Endothelial cell of umbilical vein (primary cell): ENCODE data around the gene TRAF1. TPM values are rescaled to one million over a fixed set of nuclear protein-coding genes. Genes with fewer than 3 reads are reported as not detected.

Source experiments
- BruUV-seq: library from RNA; stranded (reverse); fragments of 400-500 nt; replicated peaks from 2 replicates; lab custom pipeline; 2021; lab: Mats Ljungman, UMichigan
- CTCF ChIA-PET: fragments of 300-600, 350-600 bp; sonication (Branson Sonifier 250); formaldehyde crosslinking; loops from one replicate; lab custom pipeline; 2021; ENCODE audit warnings: antibody characterized with exemption, inconsistent platforms; lab: Charles Lee
- POLR2A ChIA-PET: fragments of 300-600, 350-600 bp; sonication (Branson Sonifier 250); formaldehyde crosslinking; loops from one replicate; lab custom pipeline; 2021; ENCODE audit warnings: antibody characterized with exemption, inconsistent platforms; lab: Charles Lee
- DNase-seq: peaks from one replicate; pipeline ENCODE4 v3.0.0-alpha.2; 2011; ENCODE audit warnings: low read depth, low spot score
- FAIRE-seq: peaks from 2 replicates; lab custom pipeline; 2011; peaks lifted over from hg19 to GRCh38; lab: Jason Lieb, UNC
- H2AFZ ChIP-seq: 2 replicates; pipeline ENCODE4 v1.6.0; 2012; ENCODE audit warnings: low read depth, low read length, control low read depth, inconsistent platforms
- H3K27ac ChIP-seq: 2 replicates; pipeline ENCODE4 v1.5.1; 2011; ENCODE audit warnings: low read depth, mild to moderate bottlenecking, control low read depth, low read length, moderate library complexity; ENCODE audit not compliant: insufficient read depth
- H3K27me3 ChIP-seq, 2 experiments: 2 replicates each; pipeline versions ENCODE4 v1.6.0 to v1.6.1; 2011; ENCODE audit warnings: low read length in 2 of 2, mixed read lengths in 1 of 2; ENCODE audit not compliant: control insufficient read depth in 2 of 2, insufficient read depth in 2 of 2
- H3K36me3 ChIP-seq, 2 experiments: 2 replicates in 1 of 2; 3 replicates in 1 of 2; pipeline ENCODE4 v1.5.1; 2011; ENCODE audit warnings: low read length in 2 of 2, mild to moderate bottlenecking in 1 of 2, moderate library complexity in 1 of 2; ENCODE audit not compliant: control insufficient read depth in 2 of 2, insufficient read depth in 2 of 2; ENCODE audit errors: extremely low read depth in 1 of 2
- H3K4me1 ChIP-seq: 3 replicates; pipeline ENCODE4 v1.5.1; 2011; ENCODE audit warnings: mild to moderate bottlenecking, low read length; ENCODE audit not compliant: control insufficient read depth, insufficient read depth; ENCODE audit errors: extremely low read depth
- H3K4me2 ChIP-seq: 2 replicates; pipeline ENCODE4 v1.6.1; 2011; ENCODE audit warnings: low read length, control low read depth, mixed read lengths; ENCODE audit not compliant: insufficient read depth
- H3K4me3 ChIP-seq, 3 experiments: fragments of 200-600 bp in 1 of 3; sonication (generic), shearing (Covaris generic) in 1 of 3; replicated peaks in 1 of 3; 2 replicates each; pipeline ENCODE4 v1.5.1; 2011 to 2016; ENCODE audit warnings: control low read depth in 3 of 3, low read length in 3 of 3, mild to moderate bottlenecking in 2 of 3, inconsistent platforms in 1 of 3, low read depth in 1 of 3, moderate library complexity in 1 of 3; ENCODE audit not compliant: insufficient read depth in 1 of 3
- H3K79me2 ChIP-seq: 2 replicates; pipeline ENCODE4 v1.6.0; 2012; ENCODE audit warnings: low read length, inconsistent platforms; ENCODE audit not compliant: control insufficient read depth, insufficient read depth
- H3K9ac ChIP-seq: replicated peaks from 2 replicates; pipeline ENCODE3; 2011; ENCODE audit warnings: low read length, control low read depth; ENCODE audit not compliant: insufficient read depth; ENCODE audit errors: extremely low read depth
- H3K9me1 ChIP-seq: replicated peaks from 3 replicates; pipeline ENCODE4 v1.6.0; 2011; ENCODE audit warnings: mild to moderate bottlenecking, low read length; ENCODE audit not compliant: control insufficient read depth, insufficient read depth; ENCODE audit errors: extremely low read depth
- H3K9me3 ChIP-seq: replicated peaks from 2 replicates; pipeline ENCODE4 v1.5.1; 2012; ENCODE audit warnings: low read length, inconsistent platforms; ENCODE audit not compliant: control insufficient read depth, insufficient read depth
- H4K20me1 ChIP-seq: replicated peaks from 2 replicates; pipeline ENCODE3; 2011; ENCODE audit warnings: mild to moderate bottlenecking, low read length; ENCODE audit not compliant: control insufficient read depth, insufficient read depth; ENCODE audit errors: extremely low read depth
- CTCF ChIP-seq, 2 donors: IDR thresholded peaks; 1 replicate in 1 of 2; 2 replicates in 1 of 2; pipeline ENCODE4 v1.5.1; 2011; ENCODE audit warnings: low read length in 2 of 2, mild to moderate bottlenecking in 2 of 2, moderate library complexity in 2 of 2, control low read depth in 1 of 2, inconsistent platforms in 1 of 2, low read depth in 1 of 2; ENCODE audit not compliant: insufficient read depth in 1 of 2; ENCODE audit errors: extremely low read depth in 1 of 2
- EZH2 ChIP-seq: IDR thresholded peaks from 2 replicates; pipeline ENCODE4 v1.6.1; 2012; ENCODE audit warnings: borderline replicate concordance, low read depth, mild to moderate bottlenecking, moderate library complexity, low read length, inconsistent platforms; ENCODE audit not compliant: severe bottlenecking
- FOS ChIP-seq: IDR thresholded peaks from 2 replicates; pipeline ENCODE4 v1.6.1; 2011; ENCODE audit warnings: mild to moderate bottlenecking, low read length, moderate library complexity, borderline replicate concordance; ENCODE audit not compliant: insufficient read depth
- GATA2 ChIP-seq: IDR thresholded peaks from 2 replicates; pipeline ENCODE4 v1.7.0; 2011; ENCODE audit warnings: low read depth, mild to moderate bottlenecking, moderate library complexity, mixed read lengths, low read length; ENCODE audit not compliant: insufficient read length, insufficient read depth
- POLR2A ChIP-seq: IDR thresholded peaks from 2 replicates; pipeline ENCODE4 v1.6.1; 2012; ENCODE audit warnings: low read depth, mild to moderate bottlenecking, control low read depth, low read length
- POLR2AphosphoS5 ChIP-seq: IDR thresholded peaks from 2 replicates; pipeline ENCODE4 v1.6.1; 2012; ENCODE audit warnings: low read depth, mild to moderate bottlenecking, control low read depth, low read length, moderate library complexity; ENCODE audit not compliant: insufficient read depth
- dilution Hi-C: fragments of 300-500 bp; cut with MboI; formaldehyde crosslinking; loops from one replicate; pipeline ENCODE4 v1.15.0; 2019; ENCODE audit warnings: low sequenced_read_pairs; ENCODE audit not compliant: extremely low pct_ligation_motif_present
- intact Hi-C: fragments of 100-400 bp; cut with micrococcal nuclease; formaldehyde crosslinking; loops from one replicate; pipeline ENCODE4 v1.10.0; 2022
- polyA plus RNA-seq, 4 experiments: library from polyadenylated mRNA; depleted of rRNA in 3 of 4; stranded (reverse) in 3 of 4; unstranded in 1 of 4; fragments of >200 nt; gene quantifications; 2 replicates each; pipeline versions ENCODE4 v1.2.1 to v1.2.3, GENCODE V29; 2011 to 2012; ENCODE audit warnings: missing spikeins in 1 of 4
- total RNA-seq: library from RNA; stranded (reverse); gene quantifications from 2 replicates; pipeline ENCODE4 v1.2.3, GENCODE V29; 2021

TRAF1 gene
- total and polyA plus RNA-seq, 2 donors (not counting 3 experiments of a cell fraction or from before 2014, with no cell fraction given) = 2.0 to 2.6 TPM

- dilution Hi-C loops (no loop called here), intact Hi-C loops (no loop called here)
- BruUV-seq = no TSS peak
- Histone ChIP-seq H3K27me3 (no peaks in the 10 kb centered on the region), H3K4me1 (peaks cover 59% of the 10 kb centered on the region), H3K9me1 (no peaks in the 10 kb centered on the region), H3K4me3 (no peak overlapping the region), H3K27ac (no peak overlapping the region), H2AFZ (no peak overlapping the region), H3K4me2 (no peak overlapping the region), H4K20me1 (no peaks in the 10 kb centered on the region), H3K79me2 (no peaks in the 10 kb centered on the region), H3K36me3 (no peaks in the 10 kb centered on the region), H3K9ac (no peak overlapping the region), H3K9me3 (no peaks in the 10 kb centered on the region)
- ChIA-PET POLR2A (no interaction called here), CTCF (interaction anchor here (1.3 kb wide), 1 partner anchor 10 kb away, joined by 4 read pairs; no protein-coding TSS in a partner anchor)
- DNase-seq = no peak
- FAIRE-seq = no peak
- TF ChIP-seq EZH2 (no peak), POLR2AphosphoS5 (no peak)
Observed at GRCh38 chr9:120947222-120947621, 20.6 kb upstream of the TRAF1 start.

- H3K27ac ChIP-seq = peak overlapping the region; percentile 52
- peak; percentile 50 for DNase-seq
- no TSS peak for BruUV-seq
- intact Hi-C loops = no loop called here
- CTCF ChIA-PET = interaction anchor here (0.9 to 1.7 kb wide), 3 partner anchors 9 to 35 kb away, joined by 3 to 7 read pairs (median 4); no protein-coding TSS in a partner anchor
- peak overlapping the region; percentile 67 for H2AFZ ChIP-seq
- H3K4me1 ChIP-seq = peaks cover 59% of the 10 kb centered on the region
- H3K9me1 ChIP-seq = no peaks in the 10 kb centered on the region
- peak overlapping the region; percentile 43 for H3K4me2 ChIP-seq
- no peaks in the 10 kb centered on the region for H3K9me3 ChIP-seq
- H3K4me3 ChIP-seq = no peak overlapping the region
- no peaks in the 10 kb centered on the region for H3K27me3 ChIP-seq
- no peaks in the 10 kb centered on the region for H3K79me2 ChIP-seq
- no peaks in the 10 kb centered on the region for H4K20me1 ChIP-seq
- H3K36me3 ChIP-seq = no peaks in the 10 kb centered on the region
- dilution Hi-C loops = no loop called here
- TF ChIP-seq FOS = peak; percentile 24
- peak; percentile 55 for TF ChIP-seq GATA2
- TF ChIP-seq POLR2A = peak; percentile 39
- TF ChIP-seq EZH2 = no peak
- TF ChIP-seq POLR2AphosphoS5 = peak; percentile 40
- no peak for TF ChIP-seq CTCF (IDR thresholded peaks at IDR 0.05; ENCODE audit: extremely low read depth in 1 of 2, insufficient read depth in 1 of 2, low read depth in 1 of 2, low read length in 2 of 2)
- POLR2A ChIA-PET = no interaction called here
- FAIRE-seq = peak; percentile 82
- H3K9ac ChIP-seq = no peak overlapping the region
Observed at GRCh38 chr9:120946259-120946658, 19.7 kb upstream of the TRAF1 start.
